Testis (tissue), 3 donors: ENCODE data around the gene NDRG2. TPM values are rescaled to one million over a fixed set of nuclear protein-coding genes. Genes with fewer than 3 reads are reported as not detected.

ENCODE experiments used
- DNase-seq: peaks from one replicate; pipeline ENCODE4 v3.0.0-alpha.2; 2019
- H3K27ac ChIP-seq, 2 donors: fragments of 200-600 bp; sonication (generic); one replicate each; pipeline ENCODE4 v1.5.1; 2019
- H3K27me3 ChIP-seq: fragments of 200-600 bp; sonication (generic); one replicate; pipeline ENCODE4 v1.5.1; 2019
- H3K36me3 ChIP-seq: fragments of 200-600 bp; sonication (generic); one replicate; pipeline ENCODE4 v1.5.1; 2017; ENCODE audit warnings: low read depth; ENCODE audit errors: missing control alignments
- H3K4me1 ChIP-seq: fragments of 200-600 bp; sonication (generic); one replicate; pipeline ENCODE4 v1.5.1; 2019
- H3K4me3 ChIP-seq, 2 donors: fragments of 200-600 bp; sonication (generic); one replicate each; pipeline ENCODE4 v1.5.1; 2017 to 2019
- H3K9me3 ChIP-seq: fragments of 200-600 bp; sonication (generic); one replicate; pipeline ENCODE4 v1.5.1; 2017
- CTCF ChIP-seq, 3 experiments: fragments of 450-650 bp in 2 of 3; fragments of 200-600 bp in 1 of 3; sonication (generic) in 1 of 3; IDR thresholded peaks; one replicate each; pipeline ENCODE4 v1.5.1; 2016 to 2019; ENCODE audit warnings: antibody characterized with exemption in 3 of 3, mild to moderate bottlenecking in 2 of 3, moderate library complexity in 1 of 3
- POLR2A ChIP-seq: fragments of 450-650 bp; IDR thresholded peaks from one replicate; pipeline ENCODE4 v1.6.1; 2017; ENCODE audit warnings: antibody characterized with exemption, mild to moderate bottlenecking, moderate library complexity
- WGBS, 2 donors: methylation state at CpG; one replicate each; pipeline ENCODE4 v1.1.5; 2018; 5-methylcytosine and 5-hydroxymethylcytosine counted together
- intact Hi-C: fragments of 100-400 bp; cut with DNase I; formaldehyde crosslinking; loops from one replicate; pipeline ENCODE4 v1.15.1; 2023; ENCODE audit warnings: low total_unique reads
- polyA plus RNA-seq: library from polyadenylated mRNA; stranded (reverse); fragments of 350-450 nt; fragmentation: Illumina TruSeq; extraction: RNeasy Lipid Tissue Mini Kit (QIAGEN cat#74804); gene quantifications from one replicate; pipeline ENCODE4 v1.2.3, GENCODE V29; 2014; ENCODE audit warnings: low read depth, low replicate concordance; ENCODE audit not compliant: insufficient read depth
- total RNA-seq, 2 donors: library from RNA; depleted of rRNA; stranded (reverse); fragments of >200 nt; gene quantifications; one replicate each; pipeline ENCODE4 v1.2.3, GENCODE V29; 2016

Gene NDRG2
- total and polyA plus RNA-seq, 3 donors from 2014 or later: 85.6 to 106 (median 98.4) TPM

- Histone ChIP-seq H3K27ac (no peak overlapping the region), H3K4me3 (no peak overlapping the region), H3K27me3 (no peaks in the 10 kb centered on the region), H3K36me3 (no peaks in the 10 kb centered on the region), H3K4me1 (peaks cover 29% of the 10 kb centered on the region), H3K9me3 (no peaks in the 10 kb centered on the region)
- 86 to 89% methylated on average over 12 of the region's 12 CpGs for WGBS, 2 donors
- no peak for TF ChIP-seq CTCF (IDR thresholded peaks at IDR 0.05)
- TF ChIP-seq POLR2A: no peak
- DNase-seq: no peak
- intact Hi-C loops: no loop called here
These were observed 5.7 kb upstream of the NDRG2 start for GRCh38 chr14:21030531-21030930.

GRCh38 chr14:21029917-21030316, 5.1 kb upstream of the NDRG2 start, which contains the start of gene TPPP2:
Gene TPPP2 (plus strand): TSS chr14:21030217. CDS start chr14:21030582, 365 bp downstream.
- Histone ChIP-seq H3K9me3 (no peaks in the 10 kb centered on the region), H3K4me3 (no peak within 1 kb of the TSS), H3K36me3 (no peaks in the 10 kb centered on the region), H3K27me3 (no peaks in the 10 kb centered on the region), H3K27ac (no peak within 1 kb of the TSS), H3K4me1 (peaks cover 23% of the 10 kb centered on the region)
- TF ChIP-seq POLR2A: no peak
- TF ChIP-seq CTCF (IDR thresholded peaks at IDR 0.05): no peak
- 92 to 97% methylated on average over 5 of the region's 5 CpGs for WGBS, 2 donors
- intact Hi-C loops: no loop called here
- no peak for DNase-seq

GRCh38 chr14:21026988-21027315, 2.1 kb upstream of the NDRG2 start:
- H3K9me3 ChIP-seq: no peaks in the 10 kb centered on the region
- no peaks in the 10 kb centered on the region for H3K36me3 ChIP-seq
- TF ChIP-seq POLR2A (no peak), CTCF (IDR thresholded peaks at IDR 0.05) (no peak)
- DNase-seq: no peak
- 16 to 48% methylated on average over 3 of the region's 3 CpGs for WGBS, 2 donors
- peak overlapping the region; percentile 46 to 91 for H3K27ac ChIP-seq
- H3K27me3 ChIP-seq: no peaks in the 10 kb centered on the region
- H3K4me3 ChIP-seq: no peak overlapping the region
- peaks cover 29% of the 10 kb centered on the region for H3K4me1 ChIP-seq
- intact Hi-C loops: no loop called here

- Histone ChIP-seq H3K9me3 (no peaks in the 10 kb centered on the region), H3K4me3 (peak overlapping the region in 1 of 2 donors; percentile 83), H3K4me1 (peaks cover 31% of the 10 kb centered on the region), H3K27ac (peak overlapping the region; percentile 89 to 91), H3K27me3 (no peaks in the 10 kb centered on the region), H3K36me3 (no peaks in the 10 kb centered on the region)
- 38 to 43% methylated on average over 5 to 7 of the region's 7 CpGs for WGBS, 2 donors
- TF ChIP-seq CTCF (IDR thresholded peaks at IDR 0.05) (no peak), POLR2A (no peak)
- intact Hi-C loops: no loop called here
- no peak for DNase-seq
These were observed 1.6 kb upstream of the NDRG2 start for GRCh38 chr14:21026274-21026987.
